Retinal pigment epithelial cell (primary cell): Measurements from ENCODE around the gene OR51E1.

Source experiments
- DNase-seq: peaks from one replicate; pipeline ENCODE4 v3.0.0-alpha.2; 2010; ENCODE audit warnings: low read depth
- H3K4me3 ChIP-seq: 2 replicates; pipeline ENCODE4 v1.5.1; 2011; ENCODE audit warnings: mild to moderate bottlenecking, low read length, control low read depth, moderate library complexity
- TF ChIP-seq, protein P1 (sequence below): conservative IDR thresholded peaks from 2 replicates; pipeline ENCODE4 v1.5.1; 2011; ENCODE audit warnings: low read depth, low read length, control low read depth, inconsistent platforms

OR51E1 gene

GRCh38 chr11:4637662-4638047 is 6.1 kb upstream of the OR51E1 start:
- TF ChIP-seq, protein P1, sequence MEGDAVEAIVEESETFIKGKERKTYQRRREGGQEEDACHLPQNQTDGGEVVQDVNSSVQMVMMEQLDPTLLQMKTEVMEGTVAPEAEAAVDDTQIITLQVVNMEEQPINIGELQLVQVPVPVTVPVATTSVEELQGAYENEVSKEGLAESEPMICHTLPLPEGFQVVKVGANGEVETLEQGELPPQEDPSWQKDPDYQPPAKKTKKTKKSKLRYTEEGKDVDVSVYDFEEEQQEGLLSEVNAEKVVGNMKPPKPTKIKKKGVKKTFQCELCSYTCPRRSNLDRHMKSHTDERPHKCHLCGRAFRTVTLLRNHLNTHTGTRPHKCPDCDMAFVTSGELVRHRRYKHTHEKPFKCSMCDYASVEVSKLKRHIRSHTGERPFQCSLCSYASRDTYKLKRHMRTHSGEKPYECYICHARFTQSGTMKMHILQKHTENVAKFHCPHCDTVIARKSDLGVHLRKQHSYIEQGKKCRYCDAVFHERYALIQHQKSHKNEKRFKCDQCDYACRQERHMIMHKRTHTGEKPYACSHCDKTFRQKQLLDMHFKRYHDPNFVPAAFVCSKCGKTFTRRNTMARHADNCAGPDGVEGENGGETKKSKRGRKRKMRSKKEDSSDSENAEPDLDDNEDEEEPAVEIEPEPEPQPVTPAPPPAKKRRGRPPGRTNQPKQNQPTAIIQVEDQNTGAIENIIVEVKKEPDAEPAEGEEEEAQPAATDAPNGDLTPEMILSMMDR: no peak
- DNase-seq: no peak
- H3K4me3 ChIP-seq: no peak overlapping the region

- H3K4me3 ChIP-seq: no peak overlapping the region
- no peak for DNase-seq
- TF ChIP-seq, protein P1: no peak
These were observed 3.9 kb upstream of the OR51E1 start for GRCh38 chr11:4639931-4640330.

- no peak overlapping the region for H3K4me3 ChIP-seq
- no peak for DNase-seq
- TF ChIP-seq, protein P1: no peak
These were observed 2.3 kb upstream of the OR51E1 start for GRCh38 chr11:4641501-4641900.

DNA sequence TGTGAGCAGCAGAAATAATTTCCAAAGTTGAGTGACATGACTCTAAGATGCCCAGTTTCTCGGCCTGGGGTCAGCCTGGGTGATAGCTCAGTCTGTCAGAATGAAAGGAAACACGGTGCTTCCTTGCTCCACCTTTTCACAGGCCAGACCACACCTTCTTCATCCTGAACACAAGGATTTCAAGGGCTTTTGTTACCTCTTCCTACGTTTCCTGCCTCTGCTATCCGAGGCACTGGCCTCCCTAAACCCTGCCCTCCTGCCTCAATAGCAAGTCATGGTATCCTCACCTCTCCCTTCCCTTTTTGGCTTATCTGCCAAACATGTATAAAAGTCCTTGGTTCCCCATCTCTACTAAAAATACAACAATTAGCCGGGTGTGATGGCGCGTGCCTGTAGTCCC is 1.7 kb upstream of the OR51E1 start:
- DNase-seq: no peak
- no peak overlapping the region for H3K4me3 ChIP-seq
- TF ChIP-seq, protein P1: no peak

DNA sequence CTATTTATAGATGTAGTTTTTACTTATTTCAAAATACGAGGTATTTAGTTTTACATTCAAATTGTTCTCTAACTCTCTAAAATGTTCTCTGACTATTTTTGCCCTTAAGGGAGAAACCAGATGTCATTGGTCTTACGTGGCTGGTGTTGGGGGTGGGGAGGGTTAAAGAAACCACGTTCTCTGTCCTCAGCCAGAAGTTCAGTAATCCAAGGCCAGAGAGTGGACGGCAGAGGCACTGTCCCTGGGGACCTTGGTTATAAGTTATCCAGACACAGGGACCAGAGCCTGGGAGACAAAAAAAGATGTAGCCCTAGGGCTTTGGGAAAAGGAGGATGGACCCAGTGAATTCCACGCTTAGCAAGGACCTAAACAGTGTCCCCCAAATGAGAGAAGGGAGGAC is 706 bp upstream of the OR51E1 start:
- TF ChIP-seq, protein P1: no peak
- DNase-seq: no peak

DNA sequence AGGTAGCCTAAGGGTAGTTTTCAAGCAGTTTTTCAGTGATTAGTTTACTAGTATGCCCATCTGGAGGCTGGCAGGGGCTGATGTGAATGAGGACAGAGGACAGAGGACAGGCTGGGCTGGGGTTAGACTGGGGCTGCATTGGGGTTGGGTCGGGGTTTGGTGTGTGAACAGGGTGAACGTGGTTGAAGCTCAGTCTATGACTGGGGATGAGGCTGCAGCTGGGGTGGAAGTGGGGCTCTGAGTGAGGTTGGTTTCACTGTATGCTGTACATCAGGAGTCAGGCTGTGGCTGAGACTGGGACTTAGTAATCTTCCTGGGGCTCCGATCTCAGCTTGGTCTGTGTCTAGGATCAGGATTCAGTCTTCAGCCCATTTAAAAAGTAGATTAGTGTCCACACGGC is 451 bp downstream of the OR51E1 start:
- no peak for DNase-seq
- H3K4me3 ChIP-seq: no peak overlapping the region
- TF ChIP-seq, protein P1: no peak

More for the DNA sequence above, 706 bp upstream of the OR51E1 start:
- H3K4me3 ChIP-seq: no peak overlapping the region

GRCh38 chr11:4645974-4646373 is 2.2 kb downstream of the OR51E1 start:
- TF ChIP-seq, protein P1: no peak
- no peak for DNase-seq
- no peak overlapping the region for H3K4me3 ChIP-seq
